Aorta (tissue), 5 donors: ENCODE measurements around the gene PPID. TPM values are rescaled to one million over a fixed set of nuclear protein-coding genes. Genes with fewer than 3 reads are reported as not detected.
"Not testable (repeated sequence)": the region's sequence is repeated elsewhere in the genome, so short reads cannot be mapped to it uniquely, and the experiment has no call there.

Experiments used
- ATAC-seq: fragments of 200-7000 bp; cut with Tn5 transposase; one replicate; pipeline ENCODE4 v1.9.1; 2022; ENCODE audit warnings: moderate library complexity; ENCODE audit not compliant: low FRiP score
- DNase-seq, 2 donors: peaks; one replicate each; pipeline ENCODE4 v3.0.0-alpha.2; 2020
- H3K27ac ChIP-seq, 2 donors: one replicate each; pipeline ENCODE4 v1.5.1; 2013; ENCODE audit warnings: low read length in 2 of 2, mild to moderate bottlenecking in 2 of 2, moderate library complexity in 2 of 2, control low read depth in 1 of 2, inconsistent platforms in 1 of 2, low read depth in 1 of 2
- H3K27me3 ChIP-seq, 2 donors: one replicate each; pipeline ENCODE4 v1.6.1; 2013; ENCODE audit warnings: control low read depth in 1 of 2, low read length in 1 of 2, mild to moderate bottlenecking in 1 of 2, moderate library complexity in 1 of 2; ENCODE audit not compliant: insufficient read depth in 2 of 2, control insufficient read depth in 1 of 2
- H3K36me3 ChIP-seq, 2 donors: one replicate each; pipeline ENCODE4 v1.6.1; 2013; ENCODE audit warnings: control low read depth in 1 of 2, low read length in 1 of 2, mild to moderate bottlenecking in 1 of 2; ENCODE audit not compliant: insufficient read depth in 2 of 2, control insufficient read depth in 1 of 2
- H3K4me1 ChIP-seq, 2 donors: one replicate each; pipeline ENCODE4 v1.6.1; 2013; ENCODE audit warnings: low read length in 2 of 2, control low read depth in 1 of 2, mild to moderate bottlenecking in 1 of 2, moderate library complexity in 1 of 2; ENCODE audit not compliant: insufficient read depth in 2 of 2, control insufficient read depth in 1 of 2
- H3K4me3 ChIP-seq, 2 donors: one replicate each; pipeline ENCODE4 v1.5.1; 2013; ENCODE audit warnings: low read length in 2 of 2, control low read depth in 1 of 2, mild to moderate bottlenecking in 1 of 2
- H3K9me3 ChIP-seq: one replicate; pipeline ENCODE4 v1.6.1; 2013; ENCODE audit warnings: mild to moderate bottlenecking, low read length; ENCODE audit not compliant: control insufficient read depth
- WGBS, 2 donors: extraction: QIAGEN DNeasy Blood & Tissue Kit; methylation state at CpG; one replicate each; pipeline ENCODE4 v1.1.7; 2013; 5-methylcytosine and 5-hydroxymethylcytosine counted together
- intact Hi-C, 2 donors: fragments of 100-400 bp; cut with DNase I; formaldehyde crosslinking; loops; one replicate each; pipeline versions ENCODE4 v1.14.2 to v1.15.0; 2022
- polyA plus RNA-seq, 2 donors: library from polyadenylated mRNA; stranded (reverse); fragments of 200-250 nt; gene quantifications; one replicate each; pipeline ENCODE4 v1.2.3, GENCODE V29; 2013
- total RNA-seq, 2 donors: library from RNA; stranded (reverse); fragmentation: NEBNext Ultra II Directional; extraction: Animal tissue kit (Norgen Biotek cat#: 25700); gene quantifications; one replicate each; pipeline ENCODE4 v1.2.1, GENCODE V29; 2021
- donor health status: healthy with polysubstance abuse.
- donor health status: Bipolar disorder and iron deficiency.
- donor health status: DM: no; HTN: no; CAD: no.
- donor health status: DM: no; HTN: no; CAD: no.
- donor health status: DM: yes; HTN: yes; CAD: no.

PPID gene
- total and polyA plus RNA-seq, 4 donors = 14.2 to 36.3 (median 20.0) TPM

DNA sequence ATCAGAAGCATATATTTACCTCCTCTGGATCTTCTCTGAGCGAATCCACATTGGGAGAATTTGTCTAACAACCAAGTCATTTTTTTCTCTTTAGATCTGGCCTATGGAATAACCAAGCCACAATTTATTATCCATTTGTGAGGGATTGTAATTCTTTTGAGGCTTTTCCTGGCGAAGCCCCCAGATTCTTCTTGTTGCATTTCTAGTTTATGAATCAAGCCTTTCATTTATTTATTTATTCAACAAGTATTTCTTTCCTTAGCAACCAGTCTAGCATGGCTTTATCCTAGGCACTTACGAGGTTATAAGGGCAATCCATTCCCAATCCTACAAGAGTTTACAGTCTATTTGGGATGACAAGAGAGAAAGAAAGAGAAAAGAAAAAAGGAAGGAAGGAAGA, 27.2 kb upstream of the PPID start:
- DNase-seq (no peak), ATAC-seq (no peak)
- H3K27me3 ChIP-seq = no peaks in the 10 kb centered on the region
- 29% methylated on average over 3 of the region's 3 CpGs for WGBS, 2 donors
- no peaks in the 10 kb centered on the region for H3K36me3 ChIP-seq
- H3K9me3 ChIP-seq = no peaks in the 10 kb centered on the region
- H3K4me3 ChIP-seq = no peak overlapping the region
- intact Hi-C loops = no loop called here
- H3K27ac ChIP-seq = no peak overlapping the region
- no peaks in the 10 kb centered on the region for H3K4me1 ChIP-seq

DNA sequence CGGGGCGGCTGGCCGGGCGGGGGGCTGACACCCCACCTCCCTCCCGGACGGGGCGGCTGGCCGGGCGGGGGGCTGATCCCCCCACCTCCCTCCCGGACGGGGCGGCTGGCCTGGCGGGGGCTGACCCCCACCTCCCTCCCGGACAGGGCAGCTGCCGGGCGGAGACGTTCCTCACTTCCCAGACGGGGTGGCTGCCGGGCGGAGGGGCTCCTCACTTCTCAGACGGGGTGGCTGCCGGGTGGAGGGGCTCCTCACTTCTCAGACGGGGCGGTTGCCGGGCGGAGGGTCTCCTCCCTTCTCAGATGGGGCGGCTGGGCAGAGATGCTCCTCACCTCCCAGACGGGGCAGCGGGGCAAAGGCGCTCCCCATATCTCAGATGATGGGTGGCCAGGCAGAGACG, 23.3 kb upstream of the PPID start:
- H3K27ac ChIP-seq, H3K36me3 ChIP-seq, H3K4me1 ChIP-seq, H3K9me3 ChIP-seq, DNase-seq, intact Hi-C loops, ATAC-seq, H3K27me3 ChIP-seq, H3K4me3 ChIP-seq: not testable (repeated sequence)
- WGBS, 2 donors = 96 to 100% methylated on average over 6 to 31 of the region's 31 CpGs

GRCh38 chr4:158741326-158742021, 18.3 kb upstream of the PPID start:
- intact Hi-C loops = no loop called here
- 89% methylated on average over 3 of the region's 3 CpGs for WGBS, 2 donors
- ATAC-seq (no peak), DNase-seq (no peak)
- no peaks in the 10 kb centered on the region for H3K36me3 ChIP-seq
- no peaks in the 10 kb centered on the region for H3K9me3 ChIP-seq
- no peaks in the 10 kb centered on the region for H3K4me1 ChIP-seq
- H3K27ac ChIP-seq = no peak overlapping the region
- no peaks in the 10 kb centered on the region for H3K27me3 ChIP-seq
- H3K4me3 ChIP-seq = no peak overlapping the region

GRCh38 chr4:158739600-158739999, 16.4 kb upstream of the PPID start:
- Histone ChIP-seq H3K9me3 (no peaks in the 10 kb centered on the region), H3K4me1 (no peaks in the 10 kb centered on the region), H3K36me3 (no peaks in the 10 kb centered on the region), H3K27me3 (no peaks in the 10 kb centered on the region), H3K27ac (no peak overlapping the region), H3K4me3 (no peak overlapping the region)
- WGBS, 2 donors = 99 to 100% methylated on average over 2 of the region's 2 CpGs
- DNase-seq (no peak), ATAC-seq (no peak)
- intact Hi-C loops = loop anchor here in 1 of 2 donors (10.0 kb wide), 1 partner anchor 435 kb away; no protein-coding TSS in a partner anchor

- Histone ChIP-seq H3K4me3 (no peak overlapping the region), H3K9me3 (no peaks in the 10 kb centered on the region), H3K4me1 (no peaks in the 10 kb centered on the region), H3K27me3 (no peaks in the 10 kb centered on the region), H3K27ac (no peak overlapping the region), H3K36me3 (no peaks in the 10 kb centered on the region)
- DNase-seq = no peak
- ATAC-seq = no peak
- intact Hi-C loops = loop anchor here in 1 of 2 donors (10.0 kb wide), 1 partner anchor 436 kb away; no protein-coding TSS in a partner anchor
- 88 to 92% methylated on average over 2 of the region's 2 CpGs for WGBS, 2 donors
Measured at GRCh38 chr4:158738866-158739265, 15.7 kb upstream of the PPID start.

GRCh38 chr4:158729716-158730559, 6.7 kb upstream of the PPID start:
- no peaks in the 10 kb centered on the region for H3K27me3 ChIP-seq
- 13 to 14% methylated on average over 5 of the region's 5 CpGs for WGBS, 2 donors
- intact Hi-C loops = loop anchor here (1.0 to 10.0 kb wide), 7 partner anchors 42 to 717 kb away; no protein-coding TSS in a partner anchor
- DNase-seq = peak; percentile 73 to 77
- no peaks in the 10 kb centered on the region for H3K36me3 ChIP-seq
- H3K4me1 ChIP-seq = no peaks in the 10 kb centered on the region
- peak; percentile 87 for ATAC-seq
- no peak overlapping the region for H3K4me3 ChIP-seq
- H3K9me3 ChIP-seq = no peaks in the 10 kb centered on the region
- H3K27ac ChIP-seq = no peak overlapping the region

DNA sequence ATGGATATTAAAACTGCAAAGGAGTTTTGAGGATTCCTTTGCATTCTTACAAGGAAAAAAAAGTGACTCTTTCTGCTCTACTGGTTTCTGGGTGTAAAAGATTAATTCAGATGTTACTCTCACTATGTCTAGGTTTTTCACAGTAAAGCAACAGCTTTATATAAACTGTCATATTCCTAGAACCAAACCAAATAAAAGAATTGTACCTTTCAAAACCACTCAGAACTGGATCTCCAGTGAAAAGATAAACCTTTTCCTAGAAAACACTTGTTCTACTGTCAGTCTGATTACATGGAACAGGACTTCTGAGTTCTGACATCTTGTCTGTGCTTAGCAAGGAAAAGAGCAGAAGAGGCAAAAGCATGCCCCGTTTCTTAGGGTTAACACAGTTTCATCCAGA, 5.0 kb upstream of the PPID start:
- ATAC-seq = no peak
- intact Hi-C loops = loop anchor here (5.0 to 10.0 kb wide), 3 partner anchors 447 to 477 kb away; no protein-coding TSS in a partner anchor

GRCh38 chr4:158726633-158727032, 3.4 kb upstream of the PPID start:
- DNase-seq (no peak), ATAC-seq (no peak)
- no peaks in the 10 kb centered on the region for H3K36me3 ChIP-seq
- no peaks in the 10 kb centered on the region for H3K9me3 ChIP-seq
- no peaks in the 10 kb centered on the region for H3K4me1 ChIP-seq
- intact Hi-C loops = loop anchor here (5.0 to 10.0 kb wide), 3 partner anchors 448 to 478 kb away; no protein-coding TSS in a partner anchor
- no peaks in the 10 kb centered on the region for H3K27me3 ChIP-seq
- no peak overlapping the region for H3K4me3 ChIP-seq
- H3K27ac ChIP-seq = no peak overlapping the region
- 87 to 94% methylated on average over 6 of the region's 6 CpGs for WGBS, 2 donors

More for the DNA sequence above, 5.0 kb upstream of the PPID start:
- no peak overlapping the region for H3K4me3 ChIP-seq
- no peaks in the 10 kb centered on the region for H3K9me3 ChIP-seq
- DNase-seq = no peak
- no peaks in the 10 kb centered on the region for H3K4me1 ChIP-seq
- H3K27ac ChIP-seq = no peak overlapping the region
- no peaks in the 10 kb centered on the region for H3K27me3 ChIP-seq
- WGBS, 2 donors = 84 to 93% methylated on average over 1 of the region's 1 CpG
- H3K36me3 ChIP-seq = no peaks in the 10 kb centered on the region
